Stimulated activated CD8-positive, alpha-beta memory T cell treated with anti-CD3 and anti-CD28 coated beads, Interleukin-4, amount 100 ng/mL, for 4 hours (primary cell): ENCODE measurements around the gene INO80E.
"Not testable (repeated sequence)": the region's sequence is repeated elsewhere in the genome, so short reads cannot be mapped to it uniquely, and the experiment has no call there.

Source experiments
- DNase-seq, 2 donors: peaks; one replicate each; pipeline ENCODE4 v3.0.0-alpha.2; 2020; ENCODE audit warnings: low read depth in 2 of 2, low spot score in 1 of 2

The INO80E gene

DNA sequence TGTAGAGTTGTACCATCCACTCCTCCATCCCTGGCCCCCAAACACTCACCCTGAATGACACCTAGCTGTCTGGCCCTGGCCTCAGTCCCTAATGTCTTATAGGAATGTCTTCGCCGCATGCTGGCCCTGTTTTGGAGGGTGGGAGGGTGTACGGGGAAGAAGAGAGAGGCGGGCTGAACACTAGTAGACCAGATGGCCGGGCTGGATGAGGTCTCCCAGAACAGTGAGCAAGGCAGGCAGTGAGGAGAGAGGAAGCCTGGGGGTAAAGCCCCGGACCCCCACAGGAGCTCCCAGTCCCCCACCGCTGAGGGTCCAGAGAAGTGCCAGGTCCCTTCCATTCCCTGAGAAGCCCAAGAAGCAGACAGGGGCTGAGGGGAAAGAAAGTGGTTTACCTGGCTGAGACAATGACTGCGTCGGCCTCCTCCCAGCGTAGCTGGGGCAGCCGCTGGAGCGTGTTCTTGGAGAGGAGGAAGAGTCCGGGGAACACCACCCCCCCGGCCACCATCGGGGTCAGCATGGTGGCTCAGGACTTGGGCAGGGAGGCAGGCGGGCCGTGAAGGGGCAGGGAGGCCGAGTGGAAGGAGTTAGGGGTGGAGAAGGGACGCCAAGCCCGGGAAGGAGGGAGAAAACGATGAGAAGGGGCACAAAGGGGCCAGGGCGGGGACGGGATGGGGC is 34.1 kb downstream of the INO80E start:
- DNase-seq = no peak

DNA sequence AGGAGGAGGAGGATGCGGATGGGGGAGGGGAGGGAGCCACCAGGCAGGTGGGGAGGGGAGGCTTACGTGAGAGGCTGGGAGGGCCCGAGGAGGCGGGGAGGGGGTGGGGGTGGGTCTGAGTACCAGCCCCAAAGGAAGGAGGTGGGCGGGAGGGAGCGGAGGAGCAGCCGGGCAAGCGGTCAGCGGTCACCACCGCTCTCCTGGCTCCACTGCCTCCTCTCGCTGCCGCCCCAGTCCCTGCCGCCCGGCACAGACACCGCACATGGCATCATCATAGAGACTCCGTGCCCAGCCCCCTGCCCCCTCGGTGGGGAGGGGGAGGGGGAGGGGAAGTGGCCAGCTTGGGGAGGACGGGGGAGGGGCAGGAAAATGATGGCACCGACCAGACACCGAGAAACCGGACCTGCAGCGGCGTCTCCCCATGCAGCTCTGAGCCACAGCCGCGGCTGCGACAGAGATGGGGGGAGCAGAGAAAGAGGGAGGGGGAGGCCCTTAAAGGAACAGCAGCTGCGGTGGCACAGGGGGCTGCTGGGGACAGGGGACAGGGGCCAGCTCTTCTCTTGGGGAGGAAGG is 34.9 kb downstream of the INO80E start, which contains the start of gene TLCD3B:
Gene TLCD3B (minus strand): TSS at position 431 of the 573 bp plus-strand sequence. CDS start 744 bp downstream, outside the sequence.
- no peak for DNase-seq

DNA sequence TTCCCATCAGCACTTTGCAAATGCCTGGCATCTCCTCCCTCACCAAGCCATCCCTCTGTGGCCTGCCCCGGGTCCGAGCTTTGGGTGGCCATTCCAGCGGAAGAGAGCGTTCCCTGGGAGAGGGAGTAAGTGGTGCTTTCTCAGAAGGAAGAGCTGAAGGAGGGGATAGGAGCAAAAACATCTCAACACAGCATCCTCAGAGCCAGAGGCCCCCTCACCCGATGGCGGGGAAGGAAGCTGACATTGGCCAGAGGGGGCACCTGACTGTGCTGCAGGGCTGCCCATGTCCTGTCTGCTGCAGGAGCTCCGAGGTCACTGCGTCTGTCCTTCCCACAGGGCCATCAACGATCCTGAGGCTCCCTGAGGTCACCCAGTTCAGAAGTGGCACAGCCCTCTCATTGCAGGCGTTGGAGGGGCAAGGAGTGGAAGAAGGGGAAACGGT is 35.5 kb downstream of the INO80E start:
- DNase-seq = no peak

DNA sequence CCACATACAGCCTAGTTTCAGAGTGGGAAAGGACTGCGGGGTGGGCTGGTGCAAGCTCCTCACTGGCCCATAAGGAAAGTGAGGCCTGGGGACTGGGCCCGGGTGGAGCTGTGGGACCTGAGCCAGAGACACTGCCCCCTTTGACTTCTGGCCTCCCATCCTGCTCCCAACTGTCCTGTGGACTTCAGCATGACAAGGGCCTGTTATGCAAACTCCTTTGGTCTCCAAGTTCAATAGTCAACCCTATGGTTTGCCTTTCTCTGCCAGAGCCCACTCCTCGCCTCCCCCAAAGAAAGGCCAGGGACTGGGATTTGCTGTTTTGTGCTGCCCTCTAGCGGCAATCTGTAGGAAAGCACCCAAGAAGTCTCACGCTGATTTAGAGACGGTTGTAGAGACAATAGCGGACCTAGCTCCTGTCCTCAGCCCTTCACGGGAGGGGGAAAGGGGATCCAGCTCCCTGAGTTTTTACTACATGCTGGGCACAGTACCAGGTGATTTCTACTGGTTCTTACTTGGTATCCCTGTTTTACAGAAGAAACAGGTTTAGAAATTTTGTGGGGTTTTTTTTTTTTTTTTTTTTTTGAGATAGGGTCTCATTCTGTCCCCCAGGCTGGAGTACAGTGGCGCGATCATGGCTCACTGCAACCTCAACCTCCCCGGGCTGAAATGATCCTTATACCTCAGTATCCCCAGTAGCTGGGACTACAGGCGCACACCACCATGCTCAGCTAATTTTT is 36.2 kb downstream of the INO80E start:
- DNase-seq = peak in 1 of 2 donors; percentile 31

DNA sequence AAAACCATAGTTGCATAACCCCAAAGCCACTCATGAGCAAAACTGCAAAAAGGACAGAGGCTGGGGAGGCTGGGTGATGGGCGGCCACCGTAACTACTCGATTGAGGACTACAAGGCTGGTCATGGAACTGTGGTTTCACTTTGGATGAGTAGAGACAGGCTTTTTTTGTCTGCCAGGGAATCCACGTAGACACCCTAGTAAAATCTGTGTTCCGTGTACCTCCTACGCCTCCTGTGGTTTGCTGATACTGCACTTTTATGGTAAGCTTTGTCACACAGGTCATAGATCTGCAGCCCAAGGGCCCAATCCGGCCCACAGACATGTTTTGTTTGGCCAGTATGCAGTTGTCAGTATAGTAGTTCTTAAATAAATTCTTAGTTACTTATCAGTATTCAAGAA is 37.2 kb downstream of the INO80E start:
- no peak for DNase-seq

DNA sequence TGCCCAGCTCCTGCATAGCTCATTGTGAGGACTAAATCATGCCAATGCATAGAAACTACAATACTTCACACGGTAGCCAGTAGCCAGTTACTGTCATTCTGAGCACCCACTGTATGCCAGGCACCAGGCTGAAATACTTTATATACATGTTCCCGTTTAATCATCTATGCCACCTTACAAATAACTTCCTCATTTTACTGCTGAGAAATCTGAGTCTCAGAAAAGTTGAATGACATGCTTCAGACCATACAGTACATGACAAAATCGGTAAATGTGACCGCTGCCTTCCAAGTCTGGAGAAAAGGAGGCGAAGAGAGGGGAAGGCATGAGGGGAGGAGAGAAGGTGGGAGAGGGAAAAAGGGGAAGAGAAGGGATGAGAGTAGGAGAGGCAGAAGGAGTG is 44.2 kb downstream of the INO80E start:
- DNase-seq = no peak

DNA sequence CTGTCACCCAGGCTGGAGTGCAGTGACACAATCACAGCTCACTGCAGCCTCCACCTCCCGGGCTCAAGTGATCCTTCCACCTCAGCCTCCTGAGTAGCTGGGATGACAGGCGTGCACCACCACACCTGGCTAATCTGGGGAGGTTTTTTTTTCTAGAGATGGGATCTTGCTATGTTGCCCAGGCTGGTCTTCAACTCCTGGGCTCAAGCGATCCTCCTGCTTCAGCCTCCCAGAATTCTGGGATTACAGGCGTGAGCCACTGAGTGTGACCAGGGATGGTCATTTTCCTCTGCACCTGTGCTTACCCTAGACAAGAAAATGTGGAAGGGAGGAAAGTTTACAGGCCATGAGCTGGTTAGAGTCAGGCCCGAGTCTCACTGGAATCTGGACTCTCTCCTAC is 44.6 kb downstream of the INO80E start:
- not testable (repeated sequence) for DNase-seq

DNA sequence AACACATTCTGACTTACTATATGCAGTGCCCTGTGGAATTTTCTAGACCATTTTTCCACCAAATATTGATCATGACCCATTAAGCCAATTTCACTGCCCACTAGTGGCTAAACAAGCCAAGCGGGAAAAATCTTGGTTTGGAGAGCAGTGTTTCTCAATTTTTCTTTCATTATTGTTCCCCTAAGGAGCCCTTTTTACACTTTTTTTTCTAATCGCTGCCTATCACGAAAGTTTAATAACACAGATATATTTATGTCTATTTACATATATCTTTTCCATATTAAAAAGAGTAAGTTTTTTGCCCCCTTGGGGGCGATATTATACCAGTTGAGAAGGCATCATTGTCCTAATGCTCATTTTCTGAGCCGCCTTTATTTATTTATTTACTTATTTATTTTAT is 45.8 kb downstream of the INO80E start:
- no peak for DNase-seq

DNA sequence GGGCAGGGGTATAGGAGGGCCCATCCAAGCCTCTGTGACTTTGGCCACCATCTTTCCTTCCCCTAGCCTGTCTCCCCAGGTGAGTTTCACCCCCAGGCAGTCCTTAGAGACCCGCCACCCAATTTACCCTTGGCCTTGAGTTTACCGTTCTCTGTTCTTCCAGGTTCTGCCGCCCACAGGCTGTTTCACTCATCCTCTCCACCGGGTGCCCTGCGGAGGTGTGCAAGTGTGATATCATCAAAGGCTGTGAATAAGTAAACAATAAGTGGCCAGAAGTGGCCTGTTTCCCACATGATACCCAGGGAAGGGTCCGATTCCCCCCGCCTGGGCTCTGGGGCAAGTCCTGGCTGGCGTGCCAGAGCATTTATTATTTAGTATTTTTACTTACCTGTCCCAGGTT is 50.1 kb downstream of the INO80E start:
- no peak for DNase-seq

DNA sequence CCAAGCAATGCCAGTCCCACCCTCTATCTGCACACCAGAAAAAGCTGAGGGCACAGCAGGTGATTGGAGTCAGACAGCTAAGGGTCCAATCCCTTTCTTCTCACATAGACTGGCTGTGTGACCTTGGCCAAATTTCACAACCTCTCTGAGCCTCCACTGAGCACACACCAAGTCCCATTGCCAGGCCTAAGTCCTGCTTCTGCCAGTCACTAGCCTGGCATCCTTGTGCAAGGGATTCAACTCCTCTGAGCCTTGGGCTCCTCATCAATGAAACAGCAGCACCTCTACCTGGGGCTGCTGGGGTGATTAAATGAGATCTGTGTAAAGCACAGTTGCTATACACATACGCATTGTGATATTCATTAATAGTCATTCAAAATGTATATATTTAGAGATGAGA is 50.5 kb downstream of the INO80E start:
- no peak for DNase-seq

DNA sequence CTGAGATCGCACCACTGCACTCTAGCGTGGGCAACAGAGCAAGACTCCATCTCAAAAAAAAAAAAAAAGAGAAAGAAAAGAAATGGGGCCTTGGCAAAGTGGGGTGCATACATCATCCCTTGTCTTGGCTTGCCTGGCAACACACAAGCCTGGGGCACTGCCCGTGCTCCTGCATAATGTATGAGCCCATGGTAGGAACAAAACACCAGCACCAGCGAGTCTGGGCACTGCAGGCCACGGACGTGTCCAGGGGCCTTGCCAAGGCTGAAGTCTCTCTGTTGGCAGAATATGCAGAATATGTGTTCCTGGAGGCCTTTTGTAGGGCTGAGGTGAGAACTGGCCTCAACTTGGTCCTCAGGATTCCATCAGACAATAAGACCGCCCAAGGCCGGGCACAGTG is 53.8 kb downstream of the INO80E start:
- DNase-seq = no peak

DNA sequence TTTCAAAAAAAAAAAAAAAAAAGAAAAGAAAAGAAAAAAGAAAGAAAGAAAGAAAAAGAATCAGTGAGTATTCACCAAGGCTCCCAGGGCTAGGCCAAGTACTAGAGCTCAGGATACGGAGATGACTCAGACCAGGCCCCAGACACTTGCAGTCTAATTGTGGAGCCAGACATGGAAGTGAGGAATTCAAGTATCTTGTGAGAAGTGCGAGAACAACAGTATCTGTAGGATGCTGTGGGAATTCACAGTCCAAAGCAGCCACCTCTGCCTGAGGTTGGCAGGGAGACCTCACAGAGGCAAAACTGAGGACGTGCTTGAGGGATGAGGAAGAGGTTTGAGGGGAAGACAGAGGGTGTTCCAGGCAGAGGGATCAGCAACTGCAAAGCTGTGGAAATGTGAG is 55.5 kb downstream of the INO80E start:
- no peak for DNase-seq

DNA sequence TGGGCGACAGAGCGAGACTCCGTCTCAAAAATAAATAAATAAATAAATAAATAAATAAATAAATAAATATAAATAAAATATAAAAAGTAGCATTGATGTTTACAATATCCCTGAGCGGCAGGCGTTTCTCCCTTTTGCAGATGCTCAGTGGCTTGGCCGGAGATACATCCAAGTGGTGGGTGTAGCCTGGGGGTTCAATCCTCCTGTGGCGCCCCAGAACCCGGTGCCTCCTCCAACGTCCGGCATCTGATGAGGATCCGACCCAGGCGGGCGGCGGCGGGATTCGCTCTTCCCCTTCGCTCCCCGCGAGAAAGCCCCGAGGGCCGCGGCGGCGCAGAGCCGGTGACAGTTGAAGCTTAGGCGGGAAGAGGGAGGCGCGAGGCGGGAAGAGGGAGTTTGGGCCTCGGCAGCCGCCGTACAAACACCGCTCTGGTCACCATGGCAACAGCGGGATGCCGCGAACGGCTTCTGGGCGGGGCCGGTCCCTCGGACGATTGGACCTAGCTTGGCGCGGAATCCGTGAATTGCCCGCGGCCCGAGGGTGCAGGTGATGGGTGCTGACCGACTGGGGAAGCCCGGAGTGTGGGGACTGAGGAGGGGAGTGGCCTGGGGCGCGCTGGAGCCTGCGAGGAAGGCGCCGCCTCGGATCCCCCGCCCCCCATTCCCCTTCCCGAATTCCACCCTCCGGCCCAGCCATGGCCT is 56.8 kb downstream of the INO80E start:
- peak; percentile 81 to 87 for DNase-seq

DNA sequence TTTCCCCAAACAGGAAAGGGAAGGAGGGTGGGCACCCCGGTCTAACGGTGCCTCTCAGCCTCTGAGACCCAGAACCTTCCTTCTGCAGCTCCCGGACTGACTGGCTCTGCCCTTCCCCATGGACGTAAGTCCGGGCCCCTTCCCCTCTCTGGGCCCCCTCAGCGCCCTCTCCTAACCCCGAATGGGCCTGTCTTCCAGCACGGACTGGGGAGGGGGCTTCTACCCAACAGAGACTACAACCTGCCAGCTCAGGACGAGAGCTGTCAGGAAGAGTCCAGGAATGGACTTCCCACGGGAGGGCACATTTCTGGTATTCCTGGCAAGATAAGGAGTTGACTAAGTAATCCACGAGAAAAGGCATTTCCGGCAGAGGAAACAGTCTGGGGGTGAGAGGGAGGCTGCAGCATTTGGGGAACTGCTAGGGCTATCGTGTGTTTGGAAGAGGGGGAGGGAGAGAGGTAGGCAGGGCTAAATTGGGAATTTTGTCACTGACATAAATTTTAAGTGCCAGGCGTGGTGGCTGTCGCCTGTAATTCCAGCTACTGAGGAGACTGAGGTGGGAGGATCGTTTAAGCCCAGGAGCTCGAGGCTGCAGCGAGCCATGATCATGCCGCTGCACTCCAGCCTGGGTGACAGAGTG is 57.5 kb downstream of the INO80E start:
- DNase-seq = no peak

DNA sequence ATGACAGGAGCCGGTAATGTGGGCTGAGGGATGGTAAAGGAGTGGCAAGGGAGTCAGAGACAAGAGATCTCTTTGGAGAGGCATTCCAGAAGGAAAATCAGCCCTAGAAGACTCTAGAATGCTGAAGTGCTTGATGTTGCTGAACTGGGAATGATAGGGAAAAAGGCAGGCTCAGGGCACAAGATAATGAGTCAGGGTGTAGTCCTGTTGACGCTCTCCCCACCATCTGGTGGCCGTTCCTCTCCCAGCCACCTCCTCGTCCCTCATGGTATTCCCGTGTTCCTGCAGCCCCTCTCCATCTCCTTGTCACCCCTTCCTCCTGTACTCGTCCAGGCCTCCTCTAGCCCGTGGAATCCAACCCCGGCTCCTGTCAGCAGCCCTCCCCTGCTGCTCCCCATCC is 58.4 kb downstream of the INO80E start:
- no peak for DNase-seq

DNA sequence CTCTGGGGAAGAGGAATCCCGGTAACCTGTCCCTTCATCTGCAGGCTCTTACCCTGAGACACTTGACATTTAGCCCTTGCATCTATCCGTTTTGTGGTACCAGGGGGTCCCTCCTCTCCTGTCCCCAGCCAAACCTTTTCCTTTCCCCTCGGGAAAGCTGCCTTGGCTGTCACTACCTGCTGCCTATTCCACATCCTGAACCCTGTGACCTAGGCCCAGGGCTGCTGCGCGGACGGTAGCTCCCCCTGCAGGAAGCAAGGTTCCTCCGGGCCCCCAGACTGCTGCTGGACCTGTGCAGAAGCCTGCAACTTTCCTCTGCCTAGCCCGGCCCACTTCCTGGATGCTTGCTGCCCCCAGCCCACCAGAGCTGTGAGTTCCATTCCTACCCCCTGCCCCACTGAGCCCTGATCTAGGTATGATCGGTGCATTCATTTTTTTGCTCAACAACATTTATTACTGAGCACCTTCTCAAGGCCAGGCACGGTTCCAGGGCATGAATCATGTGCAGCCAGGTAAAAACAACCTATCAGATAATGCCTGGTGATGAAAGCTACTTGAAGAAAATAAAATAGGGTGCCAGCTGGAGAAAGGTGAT is 59.0 kb downstream of the INO80E start:
- DNase-seq = no peak
